NCI-H2171 treated with DMSO at 0.1 percent for 48 hours (cell line): ENCODE measurements around the gene HSD17B12.

ENCODE experiments used
- DNase-seq: peaks from one replicate; lab custom pipeline; 2025; lab: John Stamatoyannopoulos, UW

The HSD17B12 gene

DNA sequence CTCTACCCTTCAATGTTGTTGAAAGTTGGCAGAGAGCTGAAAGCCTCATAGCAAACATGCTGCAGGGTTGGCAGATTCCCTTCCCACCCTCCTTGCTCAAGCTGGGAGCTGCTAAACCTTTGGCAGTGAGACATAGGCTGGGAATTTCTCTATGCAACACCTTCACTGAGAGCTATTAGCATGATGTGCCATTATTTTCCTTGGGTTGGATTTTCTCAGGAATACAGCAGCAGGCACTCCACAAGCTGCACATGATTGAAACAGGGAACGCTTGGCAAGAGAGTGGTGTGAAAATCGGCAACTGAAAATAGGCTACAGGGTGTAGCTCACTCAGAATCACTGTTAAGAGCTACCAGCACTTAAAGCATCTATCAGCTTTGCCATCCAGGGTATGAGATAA, 190.5 kb downstream of the HSD17B12 start:
- no peak for DNase-seq

- no peak for DNase-seq
Observed at GRCh38 chr11:43872995-43873394, 192.5 kb downstream of the HSD17B12 start.

GRCh38 chr11:43874078-43874477, 193.5 kb downstream of the HSD17B12 start:
- no peak for DNase-seq

GRCh38 chr11:43874738-43875137, 194.2 kb downstream of the HSD17B12 start:
- no peak for DNase-seq

DNA sequence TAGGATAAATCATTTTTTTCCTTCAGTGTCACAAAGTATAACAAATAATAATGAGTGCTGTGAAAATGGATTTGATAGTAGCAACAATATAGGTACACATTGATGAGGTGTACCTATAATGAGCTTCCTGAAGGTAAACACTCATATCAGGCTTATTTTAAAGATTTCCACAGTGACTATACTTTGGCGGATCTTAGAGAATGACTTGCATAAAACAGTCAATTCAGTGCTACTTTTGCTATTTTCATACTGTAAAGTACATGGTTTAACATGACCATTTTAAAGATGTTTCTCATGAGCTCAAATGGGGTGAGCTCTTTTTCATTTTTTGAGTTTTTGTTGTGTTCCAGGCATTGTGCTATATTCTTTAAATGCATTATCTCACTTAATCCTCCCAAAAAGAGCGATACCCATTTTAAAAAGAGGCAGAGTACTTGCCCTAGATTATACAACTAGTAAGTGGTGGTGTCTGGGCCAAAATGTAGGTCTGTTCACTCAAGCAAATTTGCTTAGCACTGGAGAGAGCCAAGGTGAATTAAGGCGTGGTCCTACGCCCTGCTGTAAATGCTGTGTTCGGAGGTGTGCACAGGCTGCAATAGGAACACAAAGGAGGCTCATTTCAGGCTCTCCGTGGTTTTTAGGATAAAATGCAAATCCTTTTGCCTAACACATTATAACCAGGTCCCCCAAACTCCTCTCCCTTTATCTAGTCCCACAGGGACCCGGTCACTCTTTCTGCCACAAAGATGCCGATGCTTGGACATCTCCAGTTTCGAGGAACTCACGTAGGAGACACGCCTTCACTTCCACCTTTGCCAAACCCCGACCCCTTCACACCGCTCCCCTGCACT, 199.5 kb downstream of the HSD17B12 start:
- no peak for DNase-seq

- peak; percentile 98 for DNase-seq
Observed at GRCh38 chr11:43880640-43881159, 200.2 kb downstream of the HSD17B12 start, which contains the start of gene ALKBH3. Gene ALKBH3 (plus strand): TSS chr11:43880831. CDS start chr11:43882653, 1,822 bp downstream.

DNA sequence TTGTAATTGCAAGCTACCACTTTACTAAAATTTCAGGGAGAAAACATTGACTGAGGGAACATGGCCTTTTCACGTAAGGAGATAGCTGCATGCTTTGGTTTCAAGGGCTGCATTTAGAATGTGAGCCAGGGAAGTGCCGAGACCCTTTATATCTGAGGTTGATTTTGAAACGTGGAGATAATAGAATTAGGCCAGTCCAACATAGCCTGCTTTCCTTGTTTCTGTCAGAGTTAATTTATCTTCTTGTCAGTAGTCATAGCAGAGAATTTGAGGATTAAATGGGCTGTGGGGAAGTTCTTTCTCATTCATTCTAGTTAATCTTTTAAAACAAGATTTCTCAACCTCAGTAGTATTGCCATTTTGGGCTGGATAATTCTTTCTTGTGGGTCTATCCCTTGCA, 212.3 kb downstream of the HSD17B12 start:
- DNase-seq = no peak

DNA sequence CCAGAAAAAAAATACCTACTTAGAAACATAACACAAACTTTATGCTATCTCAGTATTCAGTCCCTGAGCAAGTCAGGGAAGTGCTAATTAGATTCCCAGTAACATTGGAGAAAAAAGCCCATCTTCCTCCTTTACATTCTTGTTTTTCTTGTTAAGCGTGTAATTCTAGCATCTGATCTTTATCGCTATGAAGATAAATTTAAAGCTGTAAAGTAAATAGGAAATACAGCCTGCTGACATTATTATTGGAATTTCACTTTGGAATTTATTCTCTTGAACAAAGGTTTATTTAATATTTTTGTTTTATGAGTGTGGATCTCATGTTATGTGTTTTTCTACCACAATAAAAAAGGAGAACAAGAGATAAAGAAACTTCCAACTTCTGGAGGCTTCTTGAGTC, 214.0 kb downstream of the HSD17B12 start:
- no peak for DNase-seq

- DNase-seq = no peak
Observed at GRCh38 chr11:43895601-43896000, 215.1 kb downstream of the HSD17B12 start.

- no peak for DNase-seq
Observed at GRCh38 chr11:43898574-43898973, 218.0 kb downstream of the HSD17B12 start.

DNA sequence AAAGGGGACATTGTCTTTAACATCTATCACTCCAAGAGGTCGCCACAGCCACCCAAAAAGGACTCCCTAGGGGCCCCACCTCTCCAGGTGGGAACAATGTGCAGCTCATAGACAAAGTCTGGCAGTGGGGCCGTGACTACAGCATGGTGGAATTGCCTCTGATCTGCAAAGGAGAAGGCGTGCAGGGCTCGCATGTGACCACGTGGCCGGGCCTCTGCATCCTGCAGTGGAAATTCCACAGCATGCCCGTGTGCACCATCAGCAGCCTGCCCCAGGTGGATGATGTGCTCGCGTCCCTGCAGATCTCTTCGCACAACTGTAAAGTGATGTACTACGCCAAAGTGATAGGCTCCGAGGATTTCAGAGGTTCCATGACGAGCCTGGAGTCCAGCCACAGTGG, 218.6 kb downstream of the HSD17B12 start:
- DNase-seq = no peak

DNA sequence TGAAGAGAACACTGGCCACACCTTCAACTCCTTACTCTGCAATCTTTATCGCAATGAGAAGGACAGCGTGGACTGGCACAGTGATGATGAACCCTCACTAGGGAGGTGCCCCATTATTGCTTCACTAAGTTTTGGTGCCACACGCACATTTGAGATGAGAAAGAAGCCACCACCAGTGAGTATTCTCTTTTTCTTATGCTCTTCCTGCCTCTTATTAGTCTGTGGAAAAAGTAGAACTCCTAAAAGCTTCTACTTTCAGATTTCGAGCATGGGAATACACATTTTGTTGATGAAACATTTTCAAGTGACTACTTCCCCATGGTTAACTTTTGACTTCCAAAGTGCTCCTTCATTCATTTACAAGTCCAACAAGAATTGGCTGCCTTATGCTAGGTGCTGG, 221.0 kb downstream of the HSD17B12 start:
- DNase-seq = no peak

DNA sequence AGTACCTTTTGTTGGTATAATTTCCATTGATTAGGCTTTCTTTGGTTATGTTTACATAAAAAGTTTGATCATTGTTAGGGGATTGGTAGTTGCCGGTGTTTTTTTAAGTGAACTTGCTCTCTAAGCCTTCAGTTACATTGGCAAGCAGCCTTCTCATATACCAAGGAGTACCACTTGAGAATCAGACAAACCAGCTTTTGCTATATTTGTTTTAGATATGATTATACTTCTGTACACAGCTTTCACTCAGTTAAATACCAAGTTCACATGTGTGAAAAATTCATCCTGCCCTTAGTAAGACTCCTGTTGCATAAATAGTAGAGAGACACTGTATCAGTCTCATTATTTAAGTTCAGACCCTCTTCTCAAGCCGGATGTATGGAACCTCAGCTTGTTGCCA, 222.5 kb downstream of the HSD17B12 start:
- no peak for DNase-seq

GRCh38 chr11:43903969-43904368, 223.4 kb downstream of the HSD17B12 start:
- DNase-seq = no peak

- no peak for DNase-seq
Observed at GRCh38 chr11:43904742-43905535, 224.4 kb downstream of the HSD17B12 start.

DNA sequence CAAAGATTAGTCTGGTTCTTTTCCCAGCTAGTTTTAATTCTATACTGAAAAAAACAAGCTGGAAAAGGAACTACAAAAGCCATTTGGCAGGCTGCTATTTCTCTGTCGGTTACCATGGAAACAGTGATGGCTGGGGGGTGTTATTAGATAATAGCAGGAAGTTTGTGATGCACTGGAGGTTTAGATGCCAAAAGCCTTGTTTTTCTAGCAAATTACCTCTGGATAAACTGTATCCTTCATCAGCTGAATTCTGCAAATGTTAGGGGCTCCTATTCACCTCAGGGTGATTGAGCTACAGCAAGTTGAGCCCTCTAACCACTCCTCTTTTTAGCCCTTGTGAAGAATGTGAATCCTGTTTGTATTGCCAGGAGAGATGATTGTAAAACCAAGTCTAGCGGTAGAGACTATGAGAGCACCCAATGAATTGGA, 225.3 kb downstream of the HSD17B12 start:
- DNase-seq = no peak
